ENCODE measurements around the gene DAPK1. TPM values are rescaled to one million over a fixed set of nuclear protein-coding genes. Genes with fewer than 3 reads are reported as not detected.

Gene DAPK1
- 0.61 and 0.70 TPM in 2 replicates for polyA plus RNA-seq (2012; rRNA removed)
- polyA plus RNA-seq (2012; cell fraction: cytosol; rRNA removed): 0.46 and 0.89 TPM in 2 replicates
- polyA plus RNA-seq (2012; cell fraction: nucleus; rRNA removed): 1.1 and 1.8 TPM in 2 replicates

- Histone ChIP-seq H3K9me2 (no peaks in the 10 kb centered on the region), H3K79me2 (ENCODE audit: insufficient read depth) (no peaks in the 10 kb centered on the region), H3K4me3 (ENCODE audit: low read depth in 2 of 2, low read length in 1 of 2) (peak within 1 kb of the TSS; percentile 48 to 55; a peak in 3 of 4 replicates), H3K9me3 (no peaks in the 10 kb centered on the region), H3K27ac (ENCODE audit: low read depth in 2 of 2, low read length in 1 of 2) (peak within 1 kb of the TSS in 1 of 2 experiments; percentile 81; a peak in 2 of 4 replicates), H3K9ac (no peak within 1 kb of the TSS), H3F3A (replicated peaks; ENCODE audit: insufficient read depth) (no peaks in the 10 kb centered on the region), H3K27me3 (ENCODE audit: insufficient read depth) (peaks cover 17% of the 10 kb centered on the region; the same call in 1 of the 2 replicates), H2AFZ (ENCODE audit: low read depth) (0 out of 2 replicates have a peak within 1 kb of the TSS, but pooled peaks have one; percentile 41), H3K4me2 (peak within 1 kb of the TSS; percentile 71), H3K36me3 (replicated peaks in 1 of 2; ENCODE audit: control insufficient read depth in 1 of 2, insufficient read depth in 2 of 2, low read length in 1 of 2) (no peaks in the 10 kb centered on the region), H4K20me1 (ENCODE audit: insufficient read depth) (no peaks in the 10 kb centered on the region), H3K4me1 (ENCODE audit: control insufficient read depth in 1 of 2, insufficient read depth in 2 of 2, low read depth in 1 of 2, low read length in 1 of 2) (peaks cover 4 to 15% of the 10 kb centered on the region in 2 experiments; a peak in 3 of 4 replicates)
- TF ChIP-seq RAD21 (IDR thresholded peaks at IDR 0.05; ENCODE audit: low read length) (peak; percentile 37), REST (IDR thresholded peaks at IDR 0.05; ENCODE audit: low read depth, low read length) (no peak), GATA2 (CRISPR knock-in tag; IDR thresholded peaks at IDR 0.05) (no peak), GABPA (IDR thresholded peaks at IDR 0.05; ENCODE audit: low read depth) (no peak), FOXJ3 (CRISPR knock-in tag; IDR thresholded peaks at IDR 0.05) (no peak), NRF1 (IDR thresholded peaks at IDR 0.05; ENCODE audit: low read depth, low read length) (peak; percentile 22; the same call in 1 of the 2 replicates), MEF2A (IDR thresholded peaks at IDR 0.05; ENCODE audit: borderline replicate concordance, low read depth) (no peak), FOXM1 (IDR thresholded peaks at IDR 0.05; ENCODE audit: low read depth) (no peak), MAX (IDR thresholded peaks at IDR 0.05; ENCODE audit: low read depth) (no peak), JUND (IDR thresholded peaks at IDR 0.05) (no peak), TEAD4 (IDR thresholded peaks at IDR 0.05; ENCODE audit: borderline replicate concordance, insufficient read depth) (no peak), MXI1 (IDR thresholded peaks at IDR 0.05; ENCODE audit: low read depth, low read length) (peak; percentile 59; the same call in 1 of the 2 replicates), IRF3 (IDR thresholded peaks at IDR 0.05; ENCODE audit: low read depth, low read length) (no peak), USF1 (IDR thresholded peaks at IDR 0.05; ENCODE audit: borderline replicate concordance, low read depth) (no peak), TAF1 (IDR thresholded peaks at IDR 0.05; ENCODE audit: borderline replicate concordance, low read depth, low read length) (no peak), SMC3 (IDR thresholded peaks at IDR 0.05; ENCODE audit: low read depth, low read length) (peak; percentile 23; the same call in 1 of the 2 replicates), USF2 (IDR thresholded peaks at IDR 0.05; ENCODE audit: borderline replicate concordance, low read depth, low read length) (no peak), FOSL2 (IDR thresholded peaks at IDR 0.05; ENCODE audit: borderline replicate concordance, low read depth) (no peak), CTCF (IDR thresholded peaks at IDR 0.05) (no peak), CHD2 (IDR thresholded peaks at IDR 0.05; ENCODE audit: low read length, partially characterized antibody) (peak; percentile 6), TCF12 (IDR thresholded peaks at IDR 0.05) (no peak)
- ChIA-PET CTCF (interaction anchor here (0.7 to 4.9 kb wide), 35 partner anchors 8 to 1010 kb away, joined by 3 to 33 read pairs (median 4); partner anchors contain the start of gene CTSL), POLR2A (interaction anchor here (0.6 to 1.0 kb wide), 2 partner anchors 92 to 159 kb away, joined by 3 to 8 read pairs; no protein-coding TSS in a partner anchor)
- peak; percentile 95 for DNase-seq
- WGBS (ENCODE audit: low lambda C conversion rate): under 1% methylated on average over 24 of the region's 55 CpGs
These were observed at the start of gene DAPK1 for GRCh38 chr9:87497604-87498045. Gene DAPK1, plus strand, starts transcription at chr9:87497867. Its CDS starts 1,211 bp downstream, at chr9:87499078.

Measured in SK-N-SH (cell line).